ENCODE data around the gene ZDHHC9. TPM values are rescaled to one million over a fixed set of nuclear protein-coding genes. Genes with fewer than 3 reads are reported as not detected.
"Not testable (repeated sequence)": the region's sequence is repeated elsewhere in the genome, so short reads cannot be mapped to it uniquely, and the experiment has no call there.

ZDHHC9 gene
- total RNA-seq, result 43.0 TPM

GRCh38 chrX:129843459-129844306 is at the start of gene ZDHHC9:
TSS of gene ZDHHC9 (minus strand) at chrX:129843886. CDS start at chrX:129841945, 1,941 bp downstream.
- intact Hi-C loops (cut with DNase I), result loop anchor here (2.0 to 10.0 kb wide), 6 partner anchors 63 to 324 kb away; partner anchors contain the start of genes AIFM1, BCORL1, SMARCA1 and UTP14A
- Histone ChIP-seq H3K27me3 (no peaks in the 10 kb centered on the region), H3K27ac (peak within 1 kb of the TSS; percentile 68 to 77), H3K4me3 (peak within 1 kb of the TSS; percentile 54 to 77), H3K9me3 (no peaks in the 10 kb centered on the region), H3K36me3 (no peaks in the 10 kb centered on the region), H3K4me1 (no peaks in the 10 kb centered on the region)
- DNase-seq (ENCODE audit: low spot score in 2 of 2), result peak; percentile 59 to 93
- no peak for TF ChIP-seq CTCF (IDR thresholded peaks at IDR 0.05)

GRCh38 chrX:129877401-129877800 is 33.7 kb upstream of the ZDHHC9 start:
- no peak overlapping the region for H3K27ac ChIP-seq
- no peaks in the 10 kb centered on the region for H3K27me3 ChIP-seq
- no peaks in the 10 kb centered on the region for H3K36me3 ChIP-seq
- H3K9me3 ChIP-seq, result no peaks in the 10 kb centered on the region
- no peak overlapping the region for H3K4me3 ChIP-seq
- TF ChIP-seq CTCF (IDR thresholded peaks at IDR 0.05), result no peak
- no peaks in the 10 kb centered on the region for H3K4me1 ChIP-seq
- DNase-seq (ENCODE audit: low spot score in 2 of 2), result no peak
- intact Hi-C loops (cut with DNase I), result no loop called here

- DNase-seq (ENCODE audit: low spot score in 2 of 2), result no peak
- intact Hi-C loops (cut with DNase I), result no loop called here
- H3K9me3 ChIP-seq, result no peaks in the 10 kb centered on the region
- H3K27me3 ChIP-seq, result no peaks in the 10 kb centered on the region
- no peaks in the 10 kb centered on the region for H3K4me1 ChIP-seq
- no peaks in the 10 kb centered on the region for H3K36me3 ChIP-seq
- no peak for TF ChIP-seq CTCF (IDR thresholded peaks at IDR 0.05)
- no peak overlapping the region for H3K27ac ChIP-seq
- no peak overlapping the region for H3K4me3 ChIP-seq
Observed at GRCh38 chrX:129876771-129877305, 33.2 kb upstream of the ZDHHC9 start.

- no peak for DNase-seq (ENCODE audit: low spot score in 2 of 2)
- Histone ChIP-seq H3K27me3 (no peaks in the 10 kb centered on the region), H3K27ac (no peak overlapping the region), H3K36me3 (no peaks in the 10 kb centered on the region), H3K9me3 (no peaks in the 10 kb centered on the region), H3K4me1 (no peaks in the 10 kb centered on the region), H3K4me3 (no peak overlapping the region)
- TF ChIP-seq CTCF (IDR thresholded peaks at IDR 0.05), result no peak
- intact Hi-C loops (cut with DNase I), result no loop called here
Observed at GRCh38 chrX:129875669-129876068, 32.0 kb upstream of the ZDHHC9 start.

- H3K4me1 ChIP-seq, result no peaks in the 10 kb centered on the region
Observed at GRCh38 chrX:129872524-129872923, 28.8 kb upstream of the ZDHHC9 start.

GRCh38 chrX:129866321-129866720 is 22.6 kb upstream of the ZDHHC9 start:
- DNase-seq (ENCODE audit: low spot score in 2 of 2); H3K4me1 ChIP-seq; H3K36me3 ChIP-seq; H3K27ac ChIP-seq; H3K27me3 ChIP-seq; H3K4me3 ChIP-seq; H3K9me3 ChIP-seq; intact Hi-C loops (cut with DNase I): not testable (repeated sequence)

More at GRCh38 chrX:129872524-129872923, 28.8 kb upstream of the ZDHHC9 start:
- no peaks in the 10 kb centered on the region for H3K9me3 ChIP-seq
- H3K36me3 ChIP-seq, result no peaks in the 10 kb centered on the region
- no peaks in the 10 kb centered on the region for H3K27me3 ChIP-seq
- intact Hi-C loops (cut with DNase I), result no loop called here
- H3K27ac ChIP-seq, result no peak overlapping the region
- H3K4me3 ChIP-seq, result no peak overlapping the region
- no peak for DNase-seq (ENCODE audit: low spot score in 2 of 2)
- TF ChIP-seq CTCF (IDR thresholded peaks at IDR 0.05), result no peak

GRCh38 chrX:129859134-129859533 is 15.4 kb upstream of the ZDHHC9 start:
- DNase-seq (ENCODE audit: low spot score in 2 of 2); H3K4me1 ChIP-seq; H3K27me3 ChIP-seq; H3K4me3 ChIP-seq; H3K36me3 ChIP-seq; intact Hi-C loops (cut with DNase I); H3K9me3 ChIP-seq; H3K27ac ChIP-seq: not testable (repeated sequence)

GRCh38 chrX:129851825-129852224 is 8.1 kb upstream of the ZDHHC9 start:
- H3K36me3 ChIP-seq; H3K27ac ChIP-seq; H3K27me3 ChIP-seq; H3K4me3 ChIP-seq; intact Hi-C loops (cut with DNase I); DNase-seq (ENCODE audit: low spot score in 2 of 2); H3K4me1 ChIP-seq; H3K9me3 ChIP-seq: not testable (repeated sequence)
